ENCODE results near the gene PLXDC1.
A peak's percentile ranks its signal among the peaks of the same experiment; 100 is the strongest.

The PLXDC1 gene

DNA sequence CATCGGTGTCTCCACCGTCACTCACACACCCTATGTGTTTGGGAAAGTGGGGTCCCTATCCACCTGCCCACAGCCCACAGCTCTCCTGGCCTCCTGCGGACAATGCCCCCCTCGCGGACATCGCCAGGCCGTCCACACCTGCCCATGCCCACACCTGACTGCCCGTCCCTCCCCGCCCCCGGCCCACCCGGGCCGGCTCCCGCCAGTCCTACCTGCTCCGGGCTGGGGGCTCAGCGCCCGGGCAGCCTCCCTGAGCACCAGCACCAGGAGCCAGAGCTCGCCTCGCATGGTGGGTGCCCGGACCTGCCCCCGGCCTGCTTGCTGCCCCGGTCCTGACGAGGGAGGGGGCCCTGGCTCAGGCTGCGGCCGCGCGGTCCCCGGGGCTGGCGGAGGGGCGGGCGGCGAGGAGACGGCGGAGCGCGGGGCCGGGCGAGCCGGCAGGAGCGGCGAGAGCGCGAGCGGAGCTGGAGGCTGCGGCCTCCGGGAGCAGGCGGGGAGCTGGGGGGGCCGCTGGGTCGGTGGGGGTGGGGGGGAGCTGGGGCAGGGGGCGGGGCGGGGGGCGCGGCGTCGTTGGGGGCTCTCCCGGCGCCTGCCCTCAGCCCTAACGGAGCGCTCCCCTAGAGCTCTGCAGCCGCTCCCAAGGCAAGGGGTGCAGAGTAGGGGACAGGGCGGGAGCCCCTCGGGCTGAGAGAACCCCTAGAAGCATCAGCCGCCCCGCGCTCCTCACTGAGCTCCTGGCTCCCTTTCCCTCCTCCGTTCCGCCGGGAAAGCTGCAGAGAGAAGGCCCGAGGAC lies at the start of gene PLXDC1:
Gene PLXDC1 (minus strand): TSS at position 488 of the 793 bp plus-strand sequence. CDS start 200 bp downstream, at position 288.
- no peak for DNase-seq

DNA sequence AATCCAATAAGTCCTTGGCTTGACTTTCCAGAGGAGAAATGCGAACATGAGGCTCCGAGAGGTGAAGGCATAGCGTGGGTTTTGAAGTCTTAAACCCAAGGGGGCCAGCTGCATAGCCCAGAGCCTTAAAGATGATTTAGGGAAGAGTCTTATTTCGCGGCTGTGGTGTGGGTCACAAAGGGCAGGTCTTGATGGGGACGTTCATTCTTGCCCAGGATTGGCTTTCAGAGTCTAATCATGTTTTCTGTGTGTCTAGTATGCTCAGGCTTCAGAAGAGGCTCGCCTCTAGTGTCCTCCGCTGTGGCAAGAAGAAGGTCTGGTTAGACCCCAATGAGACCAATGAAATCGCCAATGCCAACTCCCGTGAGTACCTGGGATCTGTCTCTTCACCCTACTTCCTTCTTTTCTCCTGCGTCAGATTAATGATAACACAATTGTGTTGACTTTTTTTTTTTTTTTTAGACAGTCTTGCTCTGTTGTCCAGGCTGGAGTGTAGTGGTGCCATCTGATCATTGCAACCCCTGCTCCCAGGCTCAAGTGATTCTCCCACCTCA lies 49.6 kb upstream of the PLXDC1 start:
- DNase-seq: no peak

GRCh38 chr17:39200070-39200879 lies 48.8 kb upstream of the PLXDC1 start, which contains the start of gene RPL19:
Gene RPL19 (plus strand): TSS chr17:39200283. CDS start chr17:39200345, 62 bp downstream.
- DNase-seq: peak; percentile 43

- DNase-seq: peak; percentile 98
Measured at GRCh38 chr17:39199820-39200069, 48.3 kb upstream of the PLXDC1 start.

- DNase-seq: no peak
Measured at GRCh38 chr17:39198186-39198566, 46.7 kb upstream of the PLXDC1 start.

GRCh38 chr17:39197380-39198185 lies 46.1 kb upstream of the PLXDC1 start, which contains the start of gene CACNB1:
Gene CACNB1 (minus strand): TSS chr17:39197669. CDS start chr17:39197495, 174 bp downstream.
- DNase-seq: peak; percentile 79

DNA sequence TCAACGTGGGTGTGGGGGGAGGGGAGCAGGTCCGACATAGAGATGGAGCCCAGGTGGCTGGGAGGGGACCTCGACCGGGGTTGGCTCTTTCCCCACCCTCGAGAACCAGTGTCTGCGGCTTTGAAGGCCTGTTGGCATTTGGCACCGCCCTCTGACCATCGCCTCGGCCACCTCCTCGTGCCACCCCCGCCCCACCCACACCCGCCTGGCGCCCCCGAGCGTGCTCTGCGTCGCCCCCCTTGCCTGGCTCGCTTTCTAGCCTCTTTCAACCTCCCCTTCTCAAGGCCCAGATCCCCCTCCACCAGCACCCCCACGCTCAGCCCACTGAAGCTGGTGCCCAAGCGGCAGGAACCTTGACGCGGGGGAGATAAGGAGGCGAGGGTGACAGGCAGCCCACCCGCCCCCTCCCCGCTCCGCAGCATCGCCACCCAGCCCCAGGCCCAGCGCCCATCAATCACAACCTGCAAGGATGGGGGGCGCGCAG lies 45.4 kb upstream of the PLXDC1 start:
- peak; percentile 42 for DNase-seq

- no peak for DNase-seq
Measured at GRCh38 chr17:39196241-39196807, 44.9 kb upstream of the PLXDC1 start.

DNA sequence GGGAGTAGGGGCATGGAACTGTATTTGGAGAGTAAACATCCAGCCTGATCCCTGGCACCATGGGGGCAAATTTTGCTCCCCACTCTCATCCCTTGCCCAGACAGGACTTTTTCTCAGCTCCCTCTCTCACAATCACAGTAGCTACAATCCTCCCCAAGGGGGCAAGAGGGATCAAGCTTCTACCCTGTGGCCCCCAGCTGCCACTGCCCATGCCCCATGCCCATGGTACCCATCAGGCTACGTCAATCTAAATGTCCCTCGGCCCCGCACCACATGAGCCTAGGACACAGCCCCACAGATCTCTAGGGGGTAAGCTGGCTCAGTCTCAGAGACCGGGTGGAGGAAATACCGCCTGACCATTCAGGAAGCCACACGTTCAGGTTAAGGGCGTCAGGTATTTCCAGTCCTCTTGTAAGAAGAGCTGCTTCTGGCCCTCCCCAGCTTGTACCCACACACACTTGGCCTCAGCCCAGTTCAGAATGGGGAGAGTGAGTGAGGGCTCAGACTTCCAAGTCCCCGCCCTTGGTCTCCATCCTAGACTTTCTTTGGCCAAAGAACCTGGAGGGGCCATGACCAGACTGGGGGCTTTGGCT lies 44.2 kb upstream of the PLXDC1 start:
- no peak for DNase-seq

DNA sequence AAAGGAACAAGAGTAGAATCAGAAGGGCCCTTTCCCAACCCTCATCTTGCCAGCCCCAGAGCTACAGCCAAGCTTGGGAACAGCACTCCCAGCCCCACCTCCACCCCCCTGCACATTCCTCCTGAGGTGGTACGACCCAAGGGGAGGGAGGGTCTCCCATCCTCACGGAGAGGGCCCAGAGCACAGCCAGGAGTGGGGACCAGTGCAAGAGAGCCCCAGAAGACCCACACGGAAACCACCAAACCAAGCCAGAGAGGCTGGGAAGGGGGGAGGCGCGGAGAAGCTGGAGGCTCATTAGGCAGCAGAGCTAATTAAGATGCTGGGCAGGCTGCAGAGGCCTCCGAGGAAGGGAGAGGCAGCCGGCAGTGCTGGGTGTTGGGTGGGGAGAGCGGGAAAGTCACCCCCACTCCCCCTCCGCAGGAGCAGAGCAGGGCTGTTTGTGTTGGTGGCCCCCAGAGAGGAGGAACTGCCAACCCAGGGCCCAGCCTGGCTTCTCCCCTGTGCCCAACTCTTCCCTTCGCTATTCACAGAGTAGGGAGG lies 43.6 kb upstream of the PLXDC1 start:
- no peak for DNase-seq

DNA sequence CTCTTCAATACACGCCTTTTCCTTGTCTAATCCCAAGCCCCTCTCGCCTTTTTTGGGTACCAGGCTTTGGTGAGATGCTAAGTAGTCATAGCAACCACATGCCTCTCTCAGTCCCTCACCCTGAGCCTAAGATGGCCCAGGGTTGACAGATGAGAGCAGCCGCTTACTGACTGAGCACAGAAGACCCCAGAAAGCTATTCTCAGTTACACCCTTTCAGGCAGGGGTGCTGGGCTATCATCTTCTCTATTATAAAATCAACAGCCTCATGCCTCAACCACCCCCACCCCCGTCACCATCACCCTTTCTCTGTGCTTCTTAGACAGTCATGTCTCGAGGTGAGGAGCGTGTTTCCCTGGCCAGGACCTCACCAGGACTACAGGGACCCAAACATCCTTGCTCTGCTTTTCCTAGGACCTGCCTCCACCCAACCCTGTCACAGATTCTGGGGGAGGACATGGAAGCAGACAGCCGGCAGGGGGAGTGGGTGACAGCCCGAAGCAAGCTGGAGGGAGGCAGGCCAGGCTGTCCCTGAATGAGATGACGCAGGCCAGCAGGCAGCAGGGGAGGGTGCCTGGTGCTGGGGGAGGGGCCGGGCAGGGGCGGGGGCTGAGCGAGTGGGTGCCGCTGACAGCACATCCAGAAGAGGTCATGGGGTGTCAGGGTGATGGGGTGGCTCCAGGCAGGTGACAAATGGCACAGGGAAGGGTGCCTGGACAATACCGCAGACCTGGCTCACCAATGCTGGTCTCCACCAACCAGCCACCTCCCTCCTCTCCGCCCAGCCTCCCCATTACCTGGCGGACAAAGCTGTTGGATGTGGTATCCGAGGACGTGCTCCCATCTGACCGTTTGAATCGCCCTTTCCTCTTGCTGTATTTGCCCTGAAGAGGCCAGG lies 42.9 kb upstream of the PLXDC1 start:
- no peak for DNase-seq

GRCh38 chr17:39193346-39193745 lies 41.9 kb upstream of the PLXDC1 start:
- no peak for DNase-seq

GRCh38 chr17:39192901-39193300 lies 41.5 kb upstream of the PLXDC1 start:
- no peak for DNase-seq

DNA sequence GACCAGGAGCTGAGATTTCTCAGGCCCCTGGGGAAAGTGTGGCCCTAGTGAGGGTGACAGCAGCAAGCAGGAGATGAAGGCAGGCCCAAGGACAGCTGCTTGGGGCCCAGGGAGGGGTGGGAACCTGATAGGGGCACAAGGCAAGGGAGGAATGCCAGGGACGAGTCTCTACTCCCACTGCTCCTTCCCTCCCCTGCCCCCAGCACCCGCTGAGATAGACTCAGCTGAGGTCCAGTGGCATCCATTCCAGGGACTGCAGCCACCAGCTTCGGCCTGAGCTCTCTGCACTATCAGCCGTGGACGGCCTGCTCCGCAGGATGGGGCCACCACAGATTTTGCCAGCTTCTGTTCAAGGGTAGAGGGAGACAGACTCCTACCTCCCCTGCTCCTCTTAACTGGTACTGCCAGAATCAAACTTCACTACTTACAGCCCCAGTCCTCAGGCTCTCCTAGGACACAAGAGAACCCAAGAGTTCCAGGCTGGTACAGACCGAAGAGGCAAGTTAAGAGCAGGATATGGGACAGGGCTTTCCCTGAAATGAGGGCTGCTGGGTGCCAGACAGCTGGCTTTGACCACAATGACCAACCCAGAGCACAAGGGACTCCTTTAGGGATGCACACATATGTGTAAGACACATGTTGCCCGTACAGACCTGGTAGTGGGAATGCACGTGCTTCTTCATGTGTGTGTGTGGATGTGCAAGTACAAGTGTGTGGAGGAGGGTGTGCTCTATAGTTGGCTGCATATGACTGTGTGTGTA lies 40.5 kb upstream of the PLXDC1 start:
- DNase-seq: no peak

GRCh38 chr17:39187152-39187830 lies 35.9 kb upstream of the PLXDC1 start:
- no peak for DNase-seq

DNA sequence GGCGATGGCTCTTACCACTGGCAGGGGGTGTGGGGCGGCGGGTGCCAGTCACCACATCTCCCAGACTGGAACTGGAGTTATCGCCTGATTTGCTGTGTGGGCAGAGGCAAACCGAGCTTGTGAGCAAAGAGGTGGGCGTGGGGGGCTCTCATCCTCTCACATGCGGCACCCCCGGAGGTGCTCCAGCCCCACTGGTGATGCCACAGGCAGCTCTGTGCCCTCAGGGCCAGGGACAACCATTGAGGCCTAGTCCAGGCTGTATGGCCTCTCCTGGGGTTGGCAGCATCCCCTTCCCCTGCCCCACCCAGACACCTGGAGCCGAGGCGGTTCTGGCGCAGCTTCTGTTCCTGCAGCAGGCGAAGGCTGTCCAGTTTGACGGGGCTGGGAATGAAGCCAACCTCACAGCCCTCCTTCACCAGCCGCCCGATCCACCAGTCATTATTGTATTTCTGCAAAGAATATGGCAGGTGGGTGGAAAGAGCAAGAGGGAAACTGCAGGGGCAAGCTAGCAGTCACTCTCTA lies 35.1 kb upstream of the PLXDC1 start:
- DNase-seq: no peak

- no peak for DNase-seq
Measured at GRCh38 chr17:39183720-39184119, 32.3 kb upstream of the PLXDC1 start.

DNA sequence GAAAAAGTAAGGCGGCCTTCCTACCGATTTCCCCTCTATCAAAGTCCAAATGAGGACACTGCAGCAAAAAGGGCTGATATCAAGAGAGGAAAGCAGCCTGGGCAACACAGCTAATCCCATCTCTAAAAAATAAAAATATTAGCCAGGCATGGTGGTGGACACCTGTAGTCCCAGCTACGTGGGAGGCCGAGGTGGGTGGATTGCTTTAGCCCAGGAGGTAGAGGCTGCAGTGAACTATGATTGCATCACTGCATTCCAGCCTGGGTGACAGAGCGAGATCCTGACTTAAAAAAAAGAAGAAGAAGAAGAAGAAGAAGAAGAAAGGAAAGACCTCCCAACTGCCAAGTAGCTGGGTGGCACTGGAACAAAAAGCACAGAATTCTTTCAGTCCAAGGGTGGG lies 31.6 kb upstream of the PLXDC1 start:
- DNase-seq: no peak

- no peak for DNase-seq
Measured at GRCh38 chr17:39181303-39181702, 29.9 kb upstream of the PLXDC1 start.

Data from NCI-H774 (cell line).